ENCODE results near the gene SLFNL1. TPM values are rescaled to one million over a fixed set of nuclear protein-coding genes. Genes with fewer than 3 reads are reported as not detected.

The SLFNL1 gene
- total RNA-seq, 1 donor from 2014 or later = 0.18 TPM

GRCh38 chr1:40987439-40988276 lies 33.9 kb downstream of the SLFNL1 start:
- no peak for DNase-seq (ENCODE audit: extremely low read depth, low read depth, low spot score)

GRCh38 chr1:40986956-40987355 lies 34.6 kb downstream of the SLFNL1 start:
- DNase-seq (ENCODE audit: extremely low read depth, low read depth, low spot score) = no peak

- no peak for DNase-seq (ENCODE audit: extremely low read depth, low read depth, low spot score)
Observed at GRCh38 chr1:40986328-40986783, 35.2 kb downstream of the SLFNL1 start.

GRCh38 chr1:40985875-40986274 lies 35.6 kb downstream of the SLFNL1 start:
- no peak for DNase-seq (ENCODE audit: extremely low read depth, low read depth, low spot score)

GRCh38 chr1:40985161-40985560 lies 36.4 kb downstream of the SLFNL1 start:
- DNase-seq (ENCODE audit: extremely low read depth, low read depth, low spot score) = no peak

GRCh38 chr1:40984531-40984930 lies 37.0 kb downstream of the SLFNL1 start:
- DNase-seq (ENCODE audit: extremely low read depth, low read depth, low spot score) = no peak

- DNase-seq (ENCODE audit: extremely low read depth, low read depth, low spot score) = no peak
Observed at GRCh38 chr1:40984066-40984465, 37.5 kb downstream of the SLFNL1 start.

GRCh38 chr1:40983286-40983685 lies 38.2 kb downstream of the SLFNL1 start:
- no peak for DNase-seq (ENCODE audit: extremely low read depth, low read depth, low spot score)

GRCh38 chr1:40982721-40983120 lies 38.8 kb downstream of the SLFNL1 start:
- DNase-seq (ENCODE audit: extremely low read depth, low read depth, low spot score) = no peak

- DNase-seq (ENCODE audit: extremely low read depth, low read depth, low spot score) = no peak
Observed at GRCh38 chr1:40981691-40982448, 39.7 kb downstream of the SLFNL1 start.

GRCh38 chr1:40980453-40981121 lies 40.9 kb downstream of the SLFNL1 start:
- DNase-seq (ENCODE audit: extremely low read depth, low read depth, low spot score) = no peak

- DNase-seq (ENCODE audit: extremely low read depth, low read depth, low spot score) = no peak
Observed at GRCh38 chr1:40980068-40980452, 41.5 kb downstream of the SLFNL1 start.

GRCh38 chr1:40979241-40980067 lies 42.1 kb downstream of the SLFNL1 start, which contains the start of gene CTPS1:
CTPS1 (plus strand) TSS chr1:40979696; CDS start chr1:40983291, 3,595 bp downstream.
- no peak for DNase-seq (ENCODE audit: extremely low read depth, low read depth, low spot score)

GRCh38 chr1:40978886-40979240 lies 42.7 kb downstream of the SLFNL1 start:
- DNase-seq (ENCODE audit: extremely low read depth, low read depth, low spot score) = no peak

- DNase-seq (ENCODE audit: extremely low read depth, low read depth, low spot score) = no peak
Observed at GRCh38 chr1:40977716-40978115, 43.8 kb downstream of the SLFNL1 start.

GRCh38 chr1:40976952-40977690 lies 44.4 kb downstream of the SLFNL1 start:
- no peak for DNase-seq (ENCODE audit: extremely low read depth, low read depth, low spot score)

GRCh38 chr1:40974945-40975344 lies 46.6 kb downstream of the SLFNL1 start:
- no peak for DNase-seq (ENCODE audit: extremely low read depth, low read depth, low spot score)

GRCh38 chr1:40973912-40974311 lies 47.6 kb downstream of the SLFNL1 start:
- no peak for DNase-seq (ENCODE audit: extremely low read depth, low read depth, low spot score)

- no peak for DNase-seq (ENCODE audit: extremely low read depth, low read depth, low spot score)
Observed at GRCh38 chr1:40971966-40972365, 49.6 kb downstream of the SLFNL1 start.

- no peak for DNase-seq (ENCODE audit: extremely low read depth, low read depth, low spot score)
Observed at GRCh38 chr1:40969445-40969844, 52.1 kb downstream of the SLFNL1 start.

Data from glomerular endothelial cell (primary cell).